Raji (cell line): Measurements from ENCODE around the gene KCNT2.

ENCODE experiments used
- POLR2A ChIP-seq: IDR thresholded peaks from 2 replicates; pipeline ENCODE4 v1.6.1; 2011; ENCODE audit warnings: low read depth, low read length, control low read depth; ENCODE audit not compliant: insufficient read depth

KCNT2 gene

GRCh38 chr1:196407358-196408051 lies 200.7 kb downstream of the KCNT2 start:
- TF ChIP-seq POLR2A: no peak

- TF ChIP-seq POLR2A: no peak
These were observed 202.4 kb downstream of the KCNT2 start for GRCh38 chr1:196405839-196406238.

DNA sequence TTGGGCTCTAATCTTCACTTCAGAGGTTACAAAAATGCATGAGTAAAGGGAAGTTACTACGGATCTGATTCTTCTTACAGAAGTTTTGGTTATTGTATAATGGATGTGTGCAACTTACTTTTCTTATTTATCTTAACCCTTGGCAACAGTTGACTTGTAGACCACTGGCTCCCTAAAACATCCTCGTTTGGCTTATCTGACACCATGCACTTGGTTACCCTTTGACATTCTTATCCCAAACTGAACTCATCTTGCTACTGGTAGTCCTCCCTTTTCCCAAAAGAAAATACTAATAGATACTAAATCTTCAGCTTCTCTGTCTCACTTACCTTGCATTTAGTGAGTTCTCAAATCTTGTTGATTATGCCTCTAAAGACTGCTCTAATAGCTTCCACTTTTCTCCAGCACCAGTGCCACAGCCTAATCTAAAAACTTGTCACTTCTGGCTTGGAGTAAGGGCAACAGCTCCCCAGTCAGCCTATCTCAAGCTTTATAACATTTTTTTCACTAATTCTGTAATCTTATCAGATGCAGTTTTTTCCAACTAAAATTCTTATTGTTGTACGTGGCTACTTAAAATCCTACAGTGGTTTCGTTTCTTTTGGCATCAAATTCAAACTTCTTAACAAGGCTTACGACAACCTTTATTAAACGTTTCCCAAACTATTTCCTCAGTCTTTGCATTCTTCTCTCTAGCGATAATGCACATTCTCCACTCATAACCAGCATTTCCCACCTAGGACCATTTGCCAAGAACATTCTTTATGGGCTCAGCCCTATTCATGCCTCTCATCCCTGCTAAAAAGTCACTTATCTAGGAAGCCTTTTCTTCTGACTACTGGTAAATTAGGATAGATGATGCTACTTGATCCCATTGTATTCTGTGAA lies 204.2 kb downstream of the KCNT2 start:
- TF ChIP-seq POLR2A: no peak

DNA sequence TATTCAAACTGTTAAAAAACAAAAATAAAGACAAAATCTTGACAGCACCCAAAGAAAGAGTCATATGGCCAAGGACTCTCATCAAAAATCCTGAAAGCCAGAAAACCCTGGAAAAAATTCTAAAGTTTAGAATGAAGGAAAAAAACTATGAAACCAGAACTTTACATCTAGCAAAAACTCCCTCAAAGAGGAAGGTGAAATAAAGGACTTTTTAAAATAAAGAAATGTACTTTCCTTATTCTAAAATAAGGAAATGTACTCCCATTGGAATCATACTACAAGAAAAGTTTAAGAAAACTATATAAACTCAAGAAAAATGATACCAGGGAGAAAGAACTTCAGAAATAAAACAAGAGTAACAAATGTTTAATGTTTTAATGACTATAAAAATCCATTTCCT lies 206.3 kb downstream of the KCNT2 start:
- TF ChIP-seq POLR2A: no peak

DNA sequence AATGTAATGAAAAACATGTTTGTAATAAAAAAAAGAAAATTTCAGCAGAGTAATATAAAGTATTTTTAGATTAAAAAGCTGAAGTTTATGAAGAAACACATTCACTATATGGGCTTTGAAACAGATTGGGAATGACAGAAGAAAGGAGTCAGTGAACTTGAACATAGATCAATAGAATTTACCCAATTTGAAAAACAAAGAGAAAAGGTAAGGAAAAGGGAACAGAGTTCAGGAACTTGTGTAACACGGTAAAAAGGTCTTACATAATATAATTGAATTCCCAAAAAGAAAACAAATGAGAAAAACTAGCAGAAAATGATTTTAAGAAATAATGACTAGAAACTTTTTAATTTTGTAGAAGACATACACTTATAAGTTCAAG lies 206.8 kb downstream of the KCNT2 start:
- TF ChIP-seq POLR2A: no peak

DNA sequence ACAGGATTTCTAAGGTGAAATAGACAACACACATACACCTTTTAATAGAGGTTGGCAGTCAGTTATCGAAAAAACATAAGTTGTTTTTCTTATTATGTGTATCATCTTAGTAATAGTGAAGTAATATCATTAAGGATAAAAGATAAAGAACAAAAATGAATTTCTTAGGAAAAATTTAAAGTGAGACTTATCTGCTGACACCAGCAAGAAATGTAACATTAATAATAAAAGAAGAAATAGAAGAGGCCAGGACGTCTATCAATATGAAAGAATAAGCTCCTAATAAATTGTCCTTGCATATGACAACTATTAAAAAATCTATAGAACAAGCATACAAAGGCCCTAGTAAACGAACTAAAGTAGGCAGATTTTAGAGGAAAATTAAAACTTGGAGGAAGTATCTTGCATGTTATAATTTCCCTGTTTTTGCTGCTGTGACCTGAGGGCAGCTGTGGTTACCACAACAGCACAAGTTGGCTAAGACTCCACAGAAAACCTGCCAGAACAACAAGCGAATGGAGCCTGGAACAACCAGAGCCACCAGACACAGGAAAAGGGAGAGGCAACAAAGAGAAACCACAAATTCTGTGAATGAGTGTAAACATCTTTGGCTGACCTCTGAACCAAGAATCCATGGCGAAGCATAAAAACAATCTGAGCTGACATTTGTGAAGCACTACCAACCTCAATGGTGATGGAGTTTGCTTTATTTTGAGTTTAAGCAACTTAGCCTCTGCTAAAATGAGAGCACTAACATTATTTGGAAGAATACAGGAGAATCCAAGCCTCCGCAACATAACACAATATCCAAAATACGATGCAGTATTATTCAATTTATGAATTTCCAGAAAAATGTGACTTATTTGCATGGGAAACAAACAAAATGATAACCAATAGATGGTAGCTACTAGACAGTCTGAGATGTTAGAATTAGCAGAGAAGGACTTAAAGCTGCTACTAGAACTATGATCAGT lies 207.5 kb downstream of the KCNT2 start:
- TF ChIP-seq POLR2A: no peak

GRCh38 chr1:196399713-196400112 lies 208.5 kb downstream of the KCNT2 start:
- TF ChIP-seq POLR2A: no peak

GRCh38 chr1:196393742-196394141 lies 214.5 kb downstream of the KCNT2 start:
- TF ChIP-seq POLR2A: no peak

DNA sequence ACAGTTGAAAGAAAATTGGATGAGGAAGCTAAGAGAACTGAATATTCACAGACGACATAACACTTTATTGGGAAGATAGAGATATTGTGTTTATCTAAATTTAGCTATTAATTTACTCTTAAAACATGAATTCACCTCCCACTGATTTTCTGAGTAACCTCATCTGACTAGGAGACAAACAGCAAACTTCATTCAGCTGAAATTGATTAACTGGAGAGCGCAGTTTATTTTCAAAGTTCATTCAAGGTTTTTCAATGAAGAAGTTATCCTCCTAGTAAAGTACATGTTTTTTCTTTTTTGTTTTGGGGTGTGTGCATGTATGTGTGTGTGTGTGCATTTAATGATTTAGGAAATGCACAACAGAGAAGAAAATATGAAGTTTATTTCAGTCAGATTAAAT lies 215.0 kb downstream of the KCNT2 start:
- TF ChIP-seq POLR2A: no peak

- TF ChIP-seq POLR2A: no peak
These were observed 220.5 kb downstream of the KCNT2 start for GRCh38 chr1:196387766-196388165.

GRCh38 chr1:196385109-196385508 lies 223.1 kb downstream of the KCNT2 start:
- no peak for TF ChIP-seq POLR2A

GRCh38 chr1:196382383-196382782 lies 225.9 kb downstream of the KCNT2 start:
- TF ChIP-seq POLR2A: no peak

- no peak for TF ChIP-seq POLR2A
These were observed 226.7 kb downstream of the KCNT2 start for GRCh38 chr1:196381544-196381943.

GRCh38 chr1:196380316-196380715 lies 227.9 kb downstream of the KCNT2 start:
- no peak for TF ChIP-seq POLR2A

DNA sequence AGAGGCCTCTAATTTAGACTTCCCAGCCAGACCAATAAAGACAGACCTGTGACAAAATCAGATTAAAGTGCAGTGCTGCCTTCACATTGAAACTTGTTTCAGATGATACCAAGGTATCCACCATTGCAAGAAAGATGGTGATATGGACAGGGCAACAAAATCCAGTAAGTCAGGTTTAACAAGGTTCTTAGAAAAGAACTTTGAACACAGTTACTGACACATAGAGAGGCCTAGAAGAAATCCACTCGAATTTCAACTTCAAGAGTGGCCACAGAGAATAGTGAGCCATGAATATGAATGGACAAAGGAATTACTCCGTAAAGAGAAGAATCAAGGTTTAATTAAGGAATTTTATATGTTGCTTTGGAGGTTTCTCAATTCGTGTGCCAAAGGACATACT lies 230.4 kb downstream of the KCNT2 start:
- no peak for TF ChIP-seq POLR2A
